SK-N-SH treated with all-trans-retinoic acid at 6 μM for 48 hours (cell line): ENCODE results near the gene LACRT.
A peak's percentile ranks its signal among the peaks of the same experiment; 100 is the strongest.

Experiments used
- ATAC-seq: fragments of 200-7000 bp; cut with Tn5 transposase; 3 replicates; pipeline ENCODE4 v1.9.1; 2020; ENCODE audit warnings: mild to moderate bottlenecking, moderate library complexity
- ARNTL ChIP-seq: fragments of 450-650 bp; formaldehyde crosslinking; IDR thresholded peaks from 2 replicates; pipeline ENCODE4 v1.5.0; 2020; ENCODE audit warnings: low read depth, mild to moderate bottlenecking, moderate library complexity, borderline replicate concordance
- BACH2 ChIP-seq: fragments of 250-450 bp; sonication (Bioruptor Pico); IDR thresholded peaks from 2 replicates; pipeline ENCODE4 v1.9.0; 2021; ENCODE audit warnings: mild to moderate bottlenecking, borderline replicate concordance
- CSDC2 ChIP-seq: fragments of 250-450 bp; sonication (Bioruptor Pico); IDR thresholded peaks from 2 replicates; pipeline ENCODE4 v1.5.0; 2020; ENCODE audit warnings: mild to moderate bottlenecking, moderate library complexity
- ESRRG ChIP-seq: fragments of 250-450 bp; sonication (Bioruptor Pico); IDR thresholded peaks from 2 replicates; pipeline ENCODE4 v1.6.1; 2021; ENCODE audit warnings: mild to moderate bottlenecking
- GLIS3 ChIP-seq: fragments of 250-450 bp; sonication (Bioruptor Pico); IDR thresholded peaks from 2 replicates; pipeline ENCODE4 v1.5.0; 2020; ENCODE audit warnings: mild to moderate bottlenecking, moderate library complexity
- ISL1 ChIP-seq: fragments of 250-450 bp; sonication (Bioruptor Pico); IDR thresholded peaks from 2 replicates; pipeline ENCODE4 v2.1.2; 2022; ENCODE audit warnings: mild to moderate bottlenecking, moderate library complexity
- OSR1 ChIP-seq: fragments of 250-450 bp; sonication (Bioruptor Pico); IDR thresholded peaks from 2 replicates; pipeline ENCODE4 v1.8.0; 2022; ENCODE audit warnings: moderate library complexity, mild to moderate bottlenecking, inconsistent platforms
- POU6F1 ChIP-seq: fragments of 250-450 bp; sonication (Bioruptor Pico); IDR thresholded peaks from 2 replicates; pipeline ENCODE4 v1.8.0; 2021; ENCODE audit warnings: low read depth, mild to moderate bottlenecking, moderate library complexity, borderline replicate concordance
- PPARA ChIP-seq: fragments of 250-450 bp; sonication (Bioruptor Pico); IDR thresholded peaks from 2 replicates; pipeline ENCODE4 v1.5.0; 2020; ENCODE audit warnings: mild to moderate bottlenecking, borderline replicate concordance
- RARB ChIP-seq: fragments of 250-450 bp; sonication (Bioruptor Pico); IDR thresholded peaks from 2 replicates; pipeline ENCODE4 v1.8.0; 2021; ENCODE audit warnings: mild to moderate bottlenecking, moderate library complexity
- TOX ChIP-seq: fragments of 250-450 bp; sonication (Bioruptor Pico); IDR thresholded peaks from 2 replicates; pipeline ENCODE4 v1.8.0; 2021; ENCODE audit warnings: mild to moderate bottlenecking, moderate library complexity, borderline replicate concordance
- ZC3H10 ChIP-seq: fragments of 250-450 bp; sonication (Bioruptor Pico); IDR thresholded peaks from 2 replicates; pipeline ENCODE4 v1.5.1; 2021; ENCODE audit warnings: mild to moderate bottlenecking, moderate library complexity
- ZFP3 ChIP-seq: fragments of 250-450 bp; sonication (Bioruptor Pico); IDR thresholded peaks from 2 replicates; pipeline ENCODE4 v1.5.0; 2020; ENCODE audit warnings: mild to moderate bottlenecking, moderate library complexity
- ZFP30 ChIP-seq: fragments of 450-650 bp; formaldehyde crosslinking; IDR thresholded peaks from 2 replicates; pipeline ENCODE4 v1.5.0; 2022; ENCODE audit warnings: mild to moderate bottlenecking, moderate library complexity
- ZNF70 ChIP-seq: fragments of 450-650 bp; formaldehyde crosslinking; IDR thresholded peaks from 2 replicates; pipeline ENCODE4 v1.5.0; 2020; ENCODE audit warnings: mild to moderate bottlenecking, moderate library complexity
- ZNF8 ChIP-seq: fragments of 450-650 bp; formaldehyde crosslinking; IDR thresholded peaks from 2 replicates; pipeline ENCODE4 v1.5.0; 2020; ENCODE audit warnings: mild to moderate bottlenecking, moderate library complexity
- TF ChIP-seq, protein P1 (sequence below): fragments of 250-450 bp; sonication (Bioruptor Pico); IDR thresholded peaks from 2 replicates; pipeline ENCODE4 v1.8.0; 2020; ENCODE audit warnings: mild to moderate bottlenecking, moderate library complexity, borderline replicate concordance
- TF ChIP-seq, protein P2 (sequence below): fragments of 250-450 bp; sonication (Bioruptor Pico); IDR thresholded peaks from 2 replicates; pipeline ENCODE4 v1.5.1; 2020; ENCODE audit warnings: low read depth, mild to moderate bottlenecking, moderate library complexity

Gene LACRT

DNA sequence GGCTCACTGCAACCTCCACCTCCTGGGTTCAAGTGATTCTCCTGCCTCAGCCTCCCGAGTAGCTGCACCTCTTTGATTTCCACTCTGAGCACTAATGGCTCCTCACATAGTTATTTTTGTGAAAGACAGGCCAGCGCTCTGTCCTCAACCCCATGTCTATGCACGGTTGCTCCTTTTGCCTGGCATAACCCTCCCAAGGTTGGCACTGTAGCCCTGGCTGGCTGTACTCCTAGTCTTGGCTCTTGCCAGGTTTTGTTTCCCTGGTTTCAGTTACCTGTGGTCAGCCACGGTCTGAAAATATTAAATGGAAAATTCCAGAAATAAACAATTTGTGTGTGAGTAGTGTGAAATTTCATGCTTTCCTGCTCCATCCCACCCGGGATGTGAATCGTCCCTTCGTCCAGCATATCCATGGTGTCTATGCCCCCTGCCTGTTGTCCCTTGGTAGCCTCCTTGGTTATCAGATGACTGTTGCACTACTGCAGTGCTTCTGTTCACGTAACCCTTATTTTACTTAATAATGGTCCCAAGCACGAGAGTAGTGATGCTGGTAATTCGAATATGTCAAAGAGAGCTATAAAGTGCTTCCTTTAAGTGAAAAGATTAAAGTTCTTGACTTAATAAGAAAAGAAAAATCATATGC is 25.7 kb upstream of the LACRT start:
- no peak for ATAC-seq
- no peak for TF ChIP-seq POU6F1 (CRISPR knock-in tag)
- TF ChIP-seq, protein P1, sequence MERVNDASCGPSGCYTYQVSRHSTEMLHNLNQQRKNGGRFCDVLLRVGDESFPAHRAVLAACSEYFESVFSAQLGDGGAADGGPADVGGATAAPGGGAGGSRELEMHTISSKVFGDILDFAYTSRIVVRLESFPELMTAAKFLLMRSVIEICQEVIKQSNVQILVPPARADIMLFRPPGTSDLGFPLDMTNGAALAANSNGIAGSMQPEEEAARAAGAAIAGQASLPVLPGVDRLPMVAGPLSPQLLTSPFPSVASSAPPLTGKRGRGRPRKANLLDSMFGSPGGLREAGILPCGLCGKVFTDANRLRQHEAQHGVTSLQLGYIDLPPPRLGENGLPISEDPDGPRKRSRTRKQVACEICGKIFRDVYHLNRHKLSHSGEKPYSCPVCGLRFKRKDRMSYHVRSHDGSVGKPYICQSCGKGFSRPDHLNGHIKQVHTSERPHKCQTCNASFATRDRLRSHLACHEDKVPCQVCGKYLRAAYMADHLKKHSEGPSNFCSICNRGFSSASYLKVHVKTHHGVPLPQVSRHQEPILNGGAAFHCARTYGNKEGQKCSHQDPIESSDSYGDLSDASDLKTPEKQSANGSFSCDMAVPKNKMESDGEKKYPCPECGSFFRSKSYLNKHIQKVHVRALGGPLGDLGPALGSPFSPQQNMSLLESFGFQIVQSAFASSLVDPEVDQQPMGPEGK (CRISPR knock-in tag): no peak
- no peak for TF ChIP-seq GLIS3 (CRISPR knock-in tag)
- TF ChIP-seq ZNF8 (CRISPR knock-in tag): no peak
- TF ChIP-seq ZNF70 (CRISPR knock-in tag): no peak
- no peak for TF ChIP-seq ZFP30
- TF ChIP-seq CSDC2 (CRISPR knock-in tag): no peak
- no peak for TF ChIP-seq OSR1

DNA sequence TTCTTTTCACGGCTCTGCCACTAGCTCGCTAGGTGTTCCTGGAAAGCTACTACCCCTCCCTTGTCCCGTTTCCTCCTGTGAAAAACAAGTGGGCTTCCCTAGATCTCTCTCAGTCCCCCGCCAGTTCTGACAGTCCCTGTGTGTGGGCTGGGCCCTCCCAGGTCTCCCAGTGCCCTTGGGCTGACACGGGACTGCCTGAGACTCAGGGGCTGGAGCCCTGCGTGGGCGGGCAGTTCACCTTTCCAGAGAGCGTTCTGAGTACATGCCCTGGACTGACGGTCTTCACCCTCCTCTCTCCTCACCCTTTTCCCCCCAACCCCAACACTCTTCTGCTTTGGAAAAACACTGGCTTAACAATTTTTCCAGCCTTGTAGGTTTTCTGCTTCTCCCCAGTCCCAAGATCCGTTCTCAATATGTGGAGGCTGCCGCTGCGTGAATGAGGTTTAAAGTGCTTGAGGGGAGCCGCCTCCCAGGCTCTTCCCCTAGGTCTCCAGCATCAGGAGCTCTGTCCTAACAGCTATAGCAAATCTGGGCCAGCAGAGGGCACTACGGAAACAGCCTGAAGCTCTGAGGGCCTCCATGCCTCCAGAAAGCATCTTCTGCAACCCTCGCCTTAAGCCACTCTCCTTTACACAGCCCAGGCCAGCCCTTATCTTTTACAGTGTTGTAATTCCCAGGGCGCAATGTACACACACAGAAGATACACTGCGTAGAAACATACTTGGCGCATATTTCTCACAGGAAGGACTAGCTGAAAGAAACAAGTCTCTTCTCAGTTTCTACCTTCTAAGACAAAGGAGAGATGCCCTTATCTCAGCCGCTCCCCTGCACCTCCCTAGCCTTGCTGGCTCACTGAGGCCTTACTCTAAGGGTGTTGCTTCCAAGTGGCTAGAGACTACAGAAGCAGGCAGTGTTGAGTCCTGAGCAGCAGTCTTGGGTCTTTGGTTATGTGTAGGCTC is 23.9 kb upstream of the LACRT start:
- peak; percentile 96 for ATAC-seq

DNA sequence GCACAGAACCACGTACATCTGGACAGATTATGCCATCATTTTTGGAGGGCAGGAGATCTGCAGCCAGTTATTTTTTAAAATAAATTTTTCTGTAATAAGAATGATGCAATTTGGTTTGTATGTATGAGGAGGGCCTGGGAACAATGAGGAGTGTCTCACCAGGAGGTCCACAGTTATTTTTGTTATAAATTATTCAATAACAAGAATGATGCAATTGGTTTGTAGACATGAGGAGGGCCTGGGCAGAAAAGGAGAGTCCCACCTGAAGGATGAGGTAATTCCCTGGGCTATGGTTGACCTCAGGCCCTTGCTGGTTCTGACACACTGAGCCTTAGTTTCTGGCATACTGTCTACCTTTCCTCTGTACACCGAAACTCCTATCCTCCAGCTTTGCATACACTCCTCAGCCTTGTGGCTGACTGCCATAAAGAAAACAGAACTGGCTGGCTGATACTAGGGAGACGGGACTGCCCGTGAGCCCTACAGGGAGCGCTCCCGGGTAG is 22.5 kb upstream of the LACRT start:
- ATAC-seq: 0 out of 3 replicates have a peak, but pooled peaks have one; percentile 31

More for the DNA sequence above, 23.9 kb upstream of the LACRT start:
- TF ChIP-seq ISL1 (CRISPR knock-in tag) (no peak), ZFP3 (CRISPR knock-in tag) (no peak), BACH2 (CRISPR knock-in tag) (no peak), ZFP30 (no peak), ARNTL (no peak), POU6F1 (CRISPR knock-in tag) (no peak), TOX (no peak), GLIS3 (CRISPR knock-in tag) (no peak), OSR1 (no peak)
- TF ChIP-seq, protein P2, sequence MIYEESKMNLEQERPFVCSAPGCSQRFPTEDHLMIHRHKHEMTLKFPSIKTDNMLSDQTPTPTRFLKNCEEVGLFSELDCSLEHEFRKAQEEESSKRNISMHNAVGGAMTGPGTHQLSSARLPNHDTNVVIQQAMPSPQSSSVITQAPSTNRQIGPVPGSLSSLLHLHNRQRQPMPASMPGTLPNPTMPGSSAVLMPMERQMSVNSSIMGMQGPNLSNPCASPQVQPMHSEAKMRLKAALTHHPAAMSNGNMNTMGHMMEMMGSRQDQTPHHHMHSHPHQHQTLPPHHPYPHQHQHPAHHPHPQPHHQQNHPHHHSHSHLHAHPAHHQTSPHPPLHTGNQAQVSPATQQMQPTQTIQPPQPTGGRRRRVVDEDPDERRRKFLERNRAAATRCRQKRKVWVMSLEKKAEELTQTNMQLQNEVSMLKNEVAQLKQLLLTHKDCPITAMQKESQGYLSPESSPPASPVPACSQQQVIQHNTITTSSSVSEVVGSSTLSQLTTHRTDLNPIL: no peak

DNA sequence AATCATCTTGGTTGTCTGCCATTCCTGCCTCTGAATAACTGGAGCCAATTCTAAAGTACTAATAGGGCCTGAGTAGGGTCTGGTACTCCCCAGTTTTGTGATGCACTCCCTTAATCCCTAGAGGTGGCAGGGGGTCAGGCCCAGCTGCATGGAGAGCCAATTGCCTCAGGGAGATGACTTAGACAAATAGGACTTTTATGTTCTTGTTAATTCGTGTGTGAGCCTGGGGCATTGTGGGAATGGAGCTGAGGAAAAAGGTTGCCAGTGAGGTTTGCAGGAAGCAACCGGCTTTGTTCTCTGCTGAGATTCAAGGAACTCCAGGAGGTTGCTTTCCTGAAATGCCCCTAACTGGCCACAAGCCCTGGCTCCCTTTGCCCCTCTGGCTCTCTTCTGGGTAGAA is 20.2 kb upstream of the LACRT start:
- ATAC-seq: no peak
- TF ChIP-seq PPARA (no peak), OSR1 (no peak), ZFP30 (no peak), ESRRG (CRISPR knock-in tag) (no peak)
- TF ChIP-seq, protein P1 (CRISPR knock-in tag): no peak

More for the DNA sequence above, 22.5 kb upstream of the LACRT start:
- TF ChIP-seq BACH2 (CRISPR knock-in tag) (no peak), ZC3H10 (no peak), ZFP30 (no peak), ARNTL (no peak), ZNF8 (CRISPR knock-in tag) (no peak), RARB (no peak), ESRRG (CRISPR knock-in tag) (no peak)
- TF ChIP-seq, all 23 proteins: peak for 0
